Neural crest cell (in vitro differentiated cells): Measurements from ENCODE around the gene VAC14. TPM values are rescaled to one million over a fixed set of nuclear protein-coding genes. Genes with fewer than 3 reads are reported as not detected.

ENCODE experiments used
- DNase-seq: peaks from one replicate; pipeline ENCODE4 v3.0.0; 2021; ENCODE audit warnings: low read depth, mixed read lengths, low spot score
- H3K27ac Mint-ChIP-seq: one replicate; pipeline ENCODE4 v1.8.0; 2021; ENCODE audit warnings: mild to moderate bottlenecking, mixed read lengths; ENCODE audit not compliant: unreplicated experiment
- H3K27me3 Mint-ChIP-seq: 2 replicates; pipeline ENCODE4 v1.8.0; 2021; ENCODE audit warnings: low read depth, mild to moderate bottlenecking, mixed read lengths
- H3K36me3 Mint-ChIP-seq: 2 replicates; pipeline ENCODE4 v1.8.0; 2021; ENCODE audit warnings: low read depth, mild to moderate bottlenecking, mixed read lengths
- H3K4me1 Mint-ChIP-seq: 2 replicates; pipeline ENCODE4 v1.8.0; 2021; ENCODE audit warnings: mixed read lengths
- H3K4me3 Mint-ChIP-seq: one replicate; pipeline ENCODE4 v1.8.0; 2021; ENCODE audit warnings: mild to moderate bottlenecking, mixed read lengths
- H3K9me3 Mint-ChIP-seq: 2 replicates; pipeline ENCODE4 v1.8.0; 2021; ENCODE audit warnings: mixed read lengths
- total RNA-seq: library from RNA; stranded (reverse); gene quantifications from 2 replicates; pipeline ENCODE4 v1.2.1, GENCODE V29; 2021
- TF ChIP-seq, protein P1 (sequence below): fragments of 200-600 bp; sonication (generic); conservative IDR thresholded peaks from 2 replicates; pipeline ENCODE4 v1.5.0; 2021; ENCODE audit warnings: antibody characterized with exemption, mild to moderate bottlenecking

VAC14 gene
- total RNA-seq, 1 donor from 2014 or later, result 46.7 TPM

DNA sequence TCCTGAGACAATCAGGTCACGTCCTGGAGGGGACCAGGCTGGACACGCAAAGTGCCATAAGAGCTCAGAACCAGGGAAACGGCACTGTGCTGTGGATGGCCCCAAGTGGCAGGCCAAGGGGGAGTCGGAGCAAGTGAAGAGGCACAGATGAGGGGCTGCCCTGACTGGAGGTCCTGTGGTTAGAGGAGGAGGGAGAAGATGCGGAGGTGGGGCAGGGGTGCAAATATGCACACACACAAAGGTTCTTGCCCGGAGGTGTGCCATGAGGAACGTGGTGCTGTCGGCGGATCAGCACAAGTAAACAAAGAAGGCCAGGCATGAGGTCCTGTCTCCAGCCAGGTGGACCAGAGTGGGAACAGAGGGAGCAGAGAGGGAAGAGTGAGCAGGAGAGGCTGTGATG is 23.5 kb downstream of the VAC14 start:
- H3K27ac Mint-ChIP-seq, result no peak overlapping the region
- H3K4me1 Mint-ChIP-seq, result no peaks in the 10 kb centered on the region
- H3K4me3 Mint-ChIP-seq, result no peak overlapping the region
- H3K27me3 Mint-ChIP-seq, result peaks cover 3% of the 10 kb centered on the region
- TF ChIP-seq, protein P1, sequence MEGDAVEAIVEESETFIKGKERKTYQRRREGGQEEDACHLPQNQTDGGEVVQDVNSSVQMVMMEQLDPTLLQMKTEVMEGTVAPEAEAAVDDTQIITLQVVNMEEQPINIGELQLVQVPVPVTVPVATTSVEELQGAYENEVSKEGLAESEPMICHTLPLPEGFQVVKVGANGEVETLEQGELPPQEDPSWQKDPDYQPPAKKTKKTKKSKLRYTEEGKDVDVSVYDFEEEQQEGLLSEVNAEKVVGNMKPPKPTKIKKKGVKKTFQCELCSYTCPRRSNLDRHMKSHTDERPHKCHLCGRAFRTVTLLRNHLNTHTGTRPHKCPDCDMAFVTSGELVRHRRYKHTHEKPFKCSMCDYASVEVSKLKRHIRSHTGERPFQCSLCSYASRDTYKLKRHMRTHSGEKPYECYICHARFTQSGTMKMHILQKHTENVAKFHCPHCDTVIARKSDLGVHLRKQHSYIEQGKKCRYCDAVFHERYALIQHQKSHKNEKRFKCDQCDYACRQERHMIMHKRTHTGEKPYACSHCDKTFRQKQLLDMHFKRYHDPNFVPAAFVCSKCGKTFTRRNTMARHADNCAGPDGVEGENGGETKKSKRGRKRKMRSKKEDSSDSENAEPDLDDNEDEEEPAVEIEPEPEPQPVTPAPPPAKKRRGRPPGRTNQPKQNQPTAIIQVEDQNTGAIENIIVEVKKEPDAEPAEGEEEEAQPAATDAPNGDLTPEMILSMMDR, result no peak
- H3K9me3 Mint-ChIP-seq, result no peaks in the 10 kb centered on the region
- no peak for DNase-seq
- H3K36me3 Mint-ChIP-seq, result peaks cover 18% of the 10 kb centered on the region

DNA sequence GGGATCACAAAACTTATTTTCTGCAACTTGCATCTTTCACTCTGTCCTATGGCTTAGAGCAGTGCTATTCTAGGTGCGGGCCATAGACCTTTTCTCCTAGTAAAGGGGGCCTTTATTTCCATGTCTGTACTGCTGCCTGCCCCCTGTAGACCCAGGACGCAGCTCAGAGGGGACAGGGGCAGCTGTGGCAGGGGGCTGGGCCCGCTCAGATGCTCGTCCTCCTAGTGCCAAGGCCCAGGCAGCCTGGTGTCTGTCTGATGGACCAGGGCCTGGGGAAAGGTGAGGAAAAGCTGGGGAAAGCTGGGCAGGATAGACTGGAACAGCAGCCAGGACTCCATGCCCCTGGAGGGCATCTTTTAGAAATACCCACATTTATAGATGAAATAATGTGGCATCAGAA is 25.6 kb downstream of the VAC14 start:
- Mint-ChIP-seq H3K27ac (no peak overlapping the region), H3K9me3 (no peaks in the 10 kb centered on the region), H3K27me3 (peaks cover 3% of the 10 kb centered on the region), H3K4me1 (no peaks in the 10 kb centered on the region), H3K4me3 (no peak overlapping the region), H3K36me3 (peaks cover 5% of the 10 kb centered on the region)
- TF ChIP-seq, protein P1, result no peak
- no peak for DNase-seq

DNA sequence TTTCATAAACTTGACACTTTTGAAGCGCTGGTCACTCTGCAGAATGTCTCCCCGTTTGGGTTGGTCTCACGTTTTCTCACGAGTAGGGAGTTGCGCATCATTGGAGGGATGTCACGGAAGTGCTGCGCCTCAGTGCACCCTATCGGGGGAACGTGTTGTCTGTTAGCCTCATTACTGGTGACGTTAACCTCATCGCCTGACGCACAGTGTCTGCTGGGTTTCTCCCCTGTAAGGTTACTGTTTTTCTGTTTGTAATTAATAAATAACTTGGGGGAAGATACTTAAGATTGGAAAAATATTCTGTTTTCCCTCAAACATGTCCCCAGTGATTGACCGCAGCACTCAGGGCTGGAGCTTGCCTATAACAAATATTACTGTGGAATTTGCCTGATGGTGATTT is 26.7 kb downstream of the VAC14 start:
- no peak for DNase-seq
- Mint-ChIP-seq H3K27me3 (peaks cover 3% of the 10 kb centered on the region), H3K4me1 (no peaks in the 10 kb centered on the region), H3K27ac (peak overlapping the region; percentile 60), H3K36me3 (peaks cover 5% of the 10 kb centered on the region), H3K4me3 (no peak overlapping the region), H3K9me3 (no peaks in the 10 kb centered on the region)
- TF ChIP-seq, protein P1, result no peak

DNA sequence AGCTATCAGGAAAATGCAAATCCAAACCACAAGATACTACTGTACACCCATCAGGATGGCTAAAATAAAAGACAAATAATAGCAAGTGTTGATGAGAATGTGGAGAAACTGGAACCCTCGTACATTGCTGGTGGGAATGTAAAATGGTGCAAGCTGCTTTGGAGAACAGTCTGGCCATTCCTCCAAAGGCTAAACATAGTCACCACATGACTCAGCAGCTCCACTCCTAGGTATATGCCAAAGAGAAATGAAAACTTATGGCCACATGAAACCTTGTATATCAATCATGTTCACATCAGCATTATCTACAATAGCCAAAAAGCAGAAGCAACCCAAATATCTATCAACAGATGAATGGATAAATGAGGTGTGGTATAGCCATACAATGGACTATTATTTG is 28.5 kb downstream of the VAC14 start:
- peaks cover 3% of the 10 kb centered on the region for H3K36me3 Mint-ChIP-seq
- TF ChIP-seq, protein P1, result no peak
- H3K27ac Mint-ChIP-seq, result no peak overlapping the region
- H3K27me3 Mint-ChIP-seq, result no peaks in the 10 kb centered on the region
- no peak for DNase-seq
- H3K9me3 Mint-ChIP-seq, result no peaks in the 10 kb centered on the region
- H3K4me3 Mint-ChIP-seq, result no peak overlapping the region
- H3K4me1 Mint-ChIP-seq, result no peaks in the 10 kb centered on the region

DNA sequence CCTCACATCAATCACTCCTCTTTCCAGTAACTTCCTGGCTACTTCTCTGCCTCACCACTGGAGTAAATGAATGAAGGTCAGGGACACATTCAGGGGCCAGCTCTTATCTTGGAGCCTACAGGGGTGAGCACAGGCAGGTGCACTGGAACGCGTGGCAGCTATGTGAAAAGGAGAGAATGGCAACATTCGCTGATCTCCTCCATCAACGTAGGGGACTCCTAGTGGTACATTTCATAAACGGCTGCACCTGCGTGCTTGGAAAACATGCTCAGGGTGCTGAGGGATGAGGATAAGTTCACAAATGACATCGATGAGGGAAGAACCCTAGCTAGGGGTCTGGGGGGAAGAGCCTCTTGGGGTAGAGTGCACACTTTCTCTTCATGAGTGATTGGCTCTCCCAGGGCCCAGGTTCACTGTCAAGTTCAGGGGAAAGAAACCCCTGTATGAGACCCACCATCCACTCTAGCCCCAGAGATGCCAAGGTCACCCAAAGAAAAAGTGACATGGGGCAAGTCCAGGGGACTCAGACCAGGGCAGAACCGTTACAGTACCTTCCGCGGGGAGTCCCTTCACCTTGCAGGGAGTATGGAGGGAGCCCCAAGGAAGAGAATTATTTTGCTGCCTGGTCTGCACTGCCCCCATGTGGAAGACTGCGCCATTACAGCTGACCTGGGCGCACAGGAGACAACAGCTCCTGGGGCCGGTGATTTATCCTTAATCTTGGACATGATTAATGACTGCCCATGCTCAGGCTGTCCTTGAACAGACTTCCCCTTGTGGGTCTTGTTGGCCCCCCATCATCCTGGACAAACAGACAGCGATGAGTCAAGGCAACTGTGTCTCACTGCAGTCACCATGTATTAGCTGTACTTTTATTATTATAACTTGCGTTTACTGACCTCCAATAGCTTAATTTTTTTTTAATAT is 30.1 kb downstream of the VAC14 start:
- Mint-ChIP-seq H3K36me3 (no peaks in the 10 kb centered on the region), H3K4me1 (no peaks in the 10 kb centered on the region), H3K27me3 (no peaks in the 10 kb centered on the region), H3K4me3 (no peak overlapping the region), H3K9me3 (no peaks in the 10 kb centered on the region), H3K27ac (no peak overlapping the region)
- TF ChIP-seq, protein P1, result peak; percentile 95
- DNase-seq, result peak; percentile 76
